Upper lobe of left lung (tissue), 6 donors: ENCODE results near the gene NCCRP1. TPM values are rescaled to one million over a fixed set of nuclear protein-coding genes. Genes with fewer than 3 reads are reported as not detected.

Experiments used
- ATAC-seq, 2 donors: fragments of 200-7000 bp; cut with Tn5 transposase; one replicate each; pipeline ENCODE4 v1.9.1; 2022; ENCODE audit warnings: mild to moderate bottlenecking in 2 of 2, moderate library complexity in 2 of 2; ENCODE audit not compliant: low FRiP score in 2 of 2
- DNase-seq, 2 donors: peaks; one replicate each; pipeline ENCODE4 v3.0.0-alpha.2; 2019 to 2020
- H3K27ac ChIP-seq, 4 donors: fragments of 200-600 bp; sonication (generic); one replicate each; pipeline ENCODE4 v1.5.1; 2016 to 2019
- H3K27me3 ChIP-seq, 4 donors: fragments of 200-600 bp; sonication (generic); one replicate each; pipeline ENCODE4 v1.5.1; 2017 to 2019
- H3K36me3 ChIP-seq, 4 donors: fragments of 200-600 bp; sonication (generic); one replicate each; pipeline ENCODE4 v1.5.1; 2016 to 2019
- H3K4me1 ChIP-seq, 4 donors: fragments of 200-600 bp; sonication (generic); one replicate each; pipeline ENCODE4 v1.5.1; 2018 to 2019
- H3K4me3 ChIP-seq, 4 donors: fragments of 200-600 bp; sonication (generic); one replicate each; pipeline ENCODE4 v1.5.1; 2017 to 2019; ENCODE audit warnings: mild to moderate bottlenecking in 2 of 4, moderate library complexity in 1 of 4
- H3K9me3 ChIP-seq, 4 donors: fragments of 200-600 bp; sonication (generic); one replicate each; pipeline ENCODE4 v1.5.1; 2018 to 2019
- CTCF ChIP-seq, 6 experiments: fragments of 450-650 bp in 4 of 6; fragments of 200-600 bp in 2 of 6; sonication (generic) in 2 of 6; IDR thresholded peaks; one replicate each; pipeline ENCODE4 v1.5.1; 2016 to 2019; ENCODE audit warnings: antibody characterized with exemption in 6 of 6
- EP300 ChIP-seq, 4 donors: sonication (generic); formaldehyde crosslinking; IDR thresholded peaks; one replicate each; pipeline ENCODE4 v1.5.1; 2017; ENCODE audit warnings: antibody characterized with exemption in 4 of 4, control low read depth in 2 of 4
- POLR2A ChIP-seq, 4 donors: fragments of 450-650 bp; IDR thresholded peaks; one replicate each; pipeline ENCODE4 v1.5.1; 2016 to 2017; ENCODE audit warnings: antibody characterized with exemption in 4 of 4, mild to moderate bottlenecking in 2 of 4
- POLR2AphosphoS5 ChIP-seq, 2 donors: sonication (generic); formaldehyde crosslinking; IDR thresholded peaks; one replicate each; pipeline ENCODE4 v1.5.1; 2017; ENCODE audit warnings: antibody characterized with exemption in 2 of 2
- WGBS, 2 donors: methylation state at CpG; one replicate each; pipeline ENCODE4 v1.1.5; 2017 to 2018; 5-methylcytosine and 5-hydroxymethylcytosine counted together
- total RNA-seq, 6 donors: library from RNA; depleted of rRNA in 4 of 6; stranded (reverse); fragments of >200 nt in 4 of 6; gene quantifications; one replicate each; pipeline versions ENCODE4 v1.1.0 to v1.2.1, GENCODE V29; 2016 to 2021
- donor health status: DM: no; HTN: no; CAD: no; lungs with moderate emphysema.
- donor health status: DM: no; HTN: yes; CAD: no; lungs with severe emphysema.

The NCCRP1 gene
- total RNA-seq, 6 donors from 2014 or later: 0.47 TPM; not detected in 5

GRCh38 chr19:39202998-39203355, 6.2 kb downstream of the NCCRP1 start:
- H3K4me1 ChIP-seq: peaks cover 0 to 13% (median 4%) of the 10 kb centered on the region in 4 donors
- no peaks in the 10 kb centered on the region for H3K9me3 ChIP-seq
- 86 to 100% methylated on average over 1 of the region's 1 CpG for WGBS, 2 donors
- H3K36me3 ChIP-seq: no peaks in the 10 kb centered on the region
- DNase-seq (no peak), ATAC-seq (no peak)
- no peak overlapping the region for H3K4me3 ChIP-seq
- peaks cover 0 to 17% (median 4%) of the 10 kb centered on the region in 4 donors for H3K27me3 ChIP-seq
- TF ChIP-seq POLR2A (IDR thresholded peaks at IDR 0.05) (no peak), EP300 (IDR thresholded peaks at IDR 0.05) (no peak), CTCF (IDR thresholded peaks at IDR 0.05) (no peak), POLR2AphosphoS5 (IDR thresholded peaks at IDR 0.05) (no peak)
- H3K27ac ChIP-seq: no peak overlapping the region

GRCh38 chr19:39203372-39204341, 6.9 kb downstream of the NCCRP1 start, which contains the start of gene SYCN:
Gene SYCN, minus strand, starts transcription at chr19:39204263. Its CDS starts 9 bp downstream, at chr19:39204254.
- Histone ChIP-seq H3K4me3 (no peak within 1 kb of the TSS), H3K36me3 (no peaks in the 10 kb centered on the region), H3K27me3 (peaks cover 0 to 17% (median 2%) of the 10 kb centered on the region in 4 donors), H3K4me1 (peaks cover 0 to 13% (median 3%) of the 10 kb centered on the region in 4 donors), H3K9me3 (no peaks in the 10 kb centered on the region), H3K27ac (no peak within 1 kb of the TSS)
- TF ChIP-seq POLR2AphosphoS5 (IDR thresholded peaks at IDR 0.05) (no peak), CTCF (IDR thresholded peaks at IDR 0.05) (no peak), EP300 (IDR thresholded peaks at IDR 0.05) (no peak), POLR2A (IDR thresholded peaks at IDR 0.05) (no peak)
- ATAC-seq (no peak), DNase-seq (peak in 1 of 2 donors; percentile 85)
- 26 to 63% methylated on average over 12 to 34 of the region's 57 CpGs for WGBS, 2 donors

- ATAC-seq: no peak
- Histone ChIP-seq H3K36me3 (no peaks in the 10 kb centered on the region), H3K4me1 (peaks cover 0 to 13% (median 3%) of the 10 kb centered on the region in 4 donors), H3K27me3 (peaks cover 0 to 17% (median 0%) of the 10 kb centered on the region in 4 donors), H3K4me3 (no peak overlapping the region), H3K27ac (no peak overlapping the region), H3K9me3 (no peaks in the 10 kb centered on the region)
- TF ChIP-seq POLR2A (IDR thresholded peaks at IDR 0.05) (no peak), CTCF (IDR thresholded peaks at IDR 0.05) (no peak), POLR2AphosphoS5 (IDR thresholded peaks at IDR 0.05) (no peak)
- WGBS, 2 donors: 57 to 78% methylated on average over 3 of the region's 3 CpGs
- no peak for DNase-seq
These were observed 8.6 kb downstream of the NCCRP1 start for GRCh38 chr19:39205449-39205764.

- WGBS, 2 donors: 79 to 90% methylated on average over 6 of the region's 6 CpGs
- DNase-seq: no peak
- no peaks in the 10 kb centered on the region for H3K9me3 ChIP-seq
- no peak for ATAC-seq
- no peaks in the 10 kb centered on the region for H3K36me3 ChIP-seq
- no peak overlapping the region for H3K4me3 ChIP-seq
- no peak overlapping the region for H3K27ac ChIP-seq
- peaks cover 0 to 17% (median 0%) of the 10 kb centered on the region in 4 donors for H3K27me3 ChIP-seq
- TF ChIP-seq CTCF (IDR thresholded peaks at IDR 0.05) (no peak), EP300 (IDR thresholded peaks at IDR 0.05) (no peak), POLR2A (IDR thresholded peaks at IDR 0.05) (no peak), POLR2AphosphoS5 (IDR thresholded peaks at IDR 0.05) (no peak)
- peaks cover 0 to 13% (median 3%) of the 10 kb centered on the region in 4 donors for H3K4me1 ChIP-seq
These were observed 9.4 kb downstream of the NCCRP1 start for GRCh38 chr19:39206122-39206521.
